GM12873 (cell line): ENCODE measurements around the gene CUL9.

Source experiments
- TF ChIP-seq, protein P1 (sequence below): IDR thresholded peaks from 2 replicates; pipeline ENCODE4 v1.5.1; 2012; ENCODE audit warnings: low read depth, mild to moderate bottlenecking, moderate library complexity, low read length, control low read depth; ENCODE audit not compliant: insufficient read depth; ENCODE audit errors: missing control alignments

CUL9 gene

DNA sequence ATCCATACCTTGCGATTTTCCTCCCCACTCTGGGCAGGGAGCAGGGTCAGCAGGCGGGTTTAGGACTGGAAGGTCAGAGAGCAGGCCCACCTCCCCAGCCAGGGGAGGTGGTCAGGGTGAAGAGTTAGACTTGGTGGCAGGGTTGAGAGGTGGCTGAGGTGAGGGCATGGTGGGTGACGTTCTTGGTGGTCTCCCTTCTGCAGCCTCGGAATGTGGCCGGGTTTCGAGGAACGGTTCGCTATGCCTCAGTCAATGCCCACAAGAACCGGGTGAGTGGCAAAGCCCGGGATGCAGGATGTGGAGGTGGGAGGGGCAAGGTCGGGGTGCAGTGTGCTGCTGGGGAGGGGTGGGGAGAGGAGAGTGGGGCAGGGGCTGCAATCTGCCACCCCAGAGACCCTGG lies 72.8 kb downstream of the CUL9 start:
- TF ChIP-seq, protein P1, sequence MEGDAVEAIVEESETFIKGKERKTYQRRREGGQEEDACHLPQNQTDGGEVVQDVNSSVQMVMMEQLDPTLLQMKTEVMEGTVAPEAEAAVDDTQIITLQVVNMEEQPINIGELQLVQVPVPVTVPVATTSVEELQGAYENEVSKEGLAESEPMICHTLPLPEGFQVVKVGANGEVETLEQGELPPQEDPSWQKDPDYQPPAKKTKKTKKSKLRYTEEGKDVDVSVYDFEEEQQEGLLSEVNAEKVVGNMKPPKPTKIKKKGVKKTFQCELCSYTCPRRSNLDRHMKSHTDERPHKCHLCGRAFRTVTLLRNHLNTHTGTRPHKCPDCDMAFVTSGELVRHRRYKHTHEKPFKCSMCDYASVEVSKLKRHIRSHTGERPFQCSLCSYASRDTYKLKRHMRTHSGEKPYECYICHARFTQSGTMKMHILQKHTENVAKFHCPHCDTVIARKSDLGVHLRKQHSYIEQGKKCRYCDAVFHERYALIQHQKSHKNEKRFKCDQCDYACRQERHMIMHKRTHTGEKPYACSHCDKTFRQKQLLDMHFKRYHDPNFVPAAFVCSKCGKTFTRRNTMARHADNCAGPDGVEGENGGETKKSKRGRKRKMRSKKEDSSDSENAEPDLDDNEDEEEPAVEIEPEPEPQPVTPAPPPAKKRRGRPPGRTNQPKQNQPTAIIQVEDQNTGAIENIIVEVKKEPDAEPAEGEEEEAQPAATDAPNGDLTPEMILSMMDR, result no peak

DNA sequence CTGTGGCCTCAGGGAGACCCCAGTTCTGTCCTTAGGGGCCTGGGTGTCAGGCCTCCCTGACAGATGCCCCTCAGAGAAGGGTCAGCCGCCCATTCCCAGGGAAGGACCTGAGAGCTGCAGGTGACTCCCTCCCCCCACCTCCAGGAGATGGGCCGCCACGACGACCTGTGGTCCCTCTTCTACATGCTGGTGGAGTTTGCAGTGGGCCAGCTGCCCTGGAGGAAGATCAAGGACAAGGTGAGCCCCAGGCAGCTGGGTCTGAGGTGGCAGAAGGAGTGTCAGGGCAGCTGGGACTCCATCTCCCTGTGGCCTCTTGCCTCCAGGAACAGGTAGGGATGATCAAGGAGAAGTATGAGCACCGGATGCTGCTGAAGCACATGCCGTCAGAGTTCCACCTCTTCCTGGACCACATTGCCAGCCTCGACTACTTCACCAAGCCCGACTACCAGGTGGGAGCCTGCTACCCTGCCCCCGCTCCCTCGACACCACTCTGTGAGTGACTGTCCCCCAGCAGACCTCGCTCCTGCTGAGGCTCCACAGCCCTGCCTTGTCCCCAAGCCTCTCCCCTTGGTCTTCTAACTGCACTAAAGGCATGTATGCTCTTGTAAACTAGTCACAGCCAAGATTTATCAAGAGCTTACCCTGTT lies 73.5 kb downstream of the CUL9 start:
- TF ChIP-seq, protein P1, result no peak

DNA sequence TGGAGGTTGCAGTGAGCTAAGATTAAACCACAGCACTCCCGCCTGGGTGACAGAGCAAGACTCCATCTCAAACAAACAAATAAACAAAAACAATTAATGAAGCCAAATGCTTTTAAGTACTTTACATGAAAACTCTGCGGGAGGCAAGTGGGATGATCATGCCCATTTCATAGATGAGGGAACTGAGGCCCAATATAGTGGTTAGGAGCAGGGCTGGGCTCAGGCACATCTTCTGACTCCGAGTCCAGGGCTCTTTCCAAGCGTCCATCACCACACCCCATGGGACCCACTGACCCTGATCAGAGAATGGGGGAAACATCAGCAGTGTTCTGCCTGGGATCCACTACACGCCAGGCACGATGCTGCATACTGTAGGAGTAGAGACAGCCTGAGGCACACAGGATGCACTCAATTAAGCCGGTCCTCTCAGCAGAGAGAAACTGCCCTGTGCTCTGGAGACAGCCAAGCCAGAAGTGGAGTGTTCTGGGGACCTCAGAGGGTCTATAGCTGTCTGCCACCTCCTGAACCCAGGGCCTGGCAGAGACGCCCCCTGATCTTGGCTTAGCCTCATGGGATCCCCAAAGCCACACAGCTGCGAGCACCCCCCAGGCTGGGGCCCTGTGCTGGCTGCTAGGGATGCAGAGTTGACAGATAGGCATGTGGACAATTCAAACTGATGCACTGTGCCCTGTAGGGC lies 74.8 kb downstream of the CUL9 start:
- TF ChIP-seq, protein P1, result no peak

DNA sequence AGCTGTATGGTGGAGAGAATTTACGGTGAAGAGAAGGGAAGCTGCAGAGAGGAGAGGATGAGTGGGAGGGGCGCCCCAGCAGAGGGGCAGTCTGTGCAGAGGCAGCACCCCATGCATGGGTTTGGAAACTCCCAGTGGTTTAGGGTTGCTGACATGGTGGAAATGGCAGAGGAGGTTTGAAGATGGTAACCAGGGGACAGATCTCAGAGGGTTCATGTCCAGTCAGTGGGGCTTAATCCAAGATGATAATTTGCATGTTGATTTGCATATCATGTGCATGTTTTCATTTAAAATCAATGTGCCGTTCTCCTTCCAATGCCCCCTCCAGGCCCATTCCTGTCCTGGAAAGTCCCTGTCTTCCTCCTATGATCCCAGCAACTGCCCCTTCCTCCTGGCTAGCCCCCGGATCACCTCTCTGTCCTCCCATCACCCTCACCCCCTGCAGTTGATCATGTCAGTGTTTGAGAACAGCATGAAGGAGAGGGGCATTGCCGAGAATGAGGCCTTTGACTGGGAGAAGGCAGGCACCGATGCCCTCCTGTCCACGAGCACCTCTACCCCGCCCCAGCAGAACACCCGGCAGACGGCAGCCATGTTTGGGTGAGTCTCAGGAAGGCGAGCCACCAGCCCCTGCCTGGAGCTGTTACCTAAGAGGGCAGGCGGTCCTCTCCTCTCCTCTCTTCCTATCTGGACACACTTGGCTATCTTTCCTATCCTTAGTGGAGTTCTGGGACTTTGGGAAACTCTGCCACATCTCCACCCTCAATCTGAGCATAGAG lies 75.6 kb downstream of the CUL9 start:
- TF ChIP-seq, protein P1, result no peak

DNA sequence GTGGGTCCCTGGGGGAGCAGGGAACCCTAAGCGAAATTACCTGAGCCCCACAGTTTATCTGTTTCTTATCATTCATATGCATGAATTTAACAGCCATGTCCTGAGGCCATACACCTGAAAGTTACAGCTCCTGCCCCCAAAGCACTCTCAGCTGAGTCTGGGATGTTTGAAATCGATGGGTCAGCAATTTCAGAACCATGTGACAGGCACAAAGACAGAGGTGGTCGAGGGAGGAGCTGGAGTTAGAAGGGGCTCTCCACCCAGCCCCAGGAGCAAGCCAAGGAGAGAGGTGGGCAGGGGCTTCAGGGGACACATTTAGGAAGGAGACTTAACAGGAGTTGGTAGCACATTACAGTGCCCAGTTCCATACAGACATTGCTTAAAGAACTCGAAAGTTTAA lies 76.2 kb downstream of the CUL9 start:
- TF ChIP-seq, protein P1, result no peak

DNA sequence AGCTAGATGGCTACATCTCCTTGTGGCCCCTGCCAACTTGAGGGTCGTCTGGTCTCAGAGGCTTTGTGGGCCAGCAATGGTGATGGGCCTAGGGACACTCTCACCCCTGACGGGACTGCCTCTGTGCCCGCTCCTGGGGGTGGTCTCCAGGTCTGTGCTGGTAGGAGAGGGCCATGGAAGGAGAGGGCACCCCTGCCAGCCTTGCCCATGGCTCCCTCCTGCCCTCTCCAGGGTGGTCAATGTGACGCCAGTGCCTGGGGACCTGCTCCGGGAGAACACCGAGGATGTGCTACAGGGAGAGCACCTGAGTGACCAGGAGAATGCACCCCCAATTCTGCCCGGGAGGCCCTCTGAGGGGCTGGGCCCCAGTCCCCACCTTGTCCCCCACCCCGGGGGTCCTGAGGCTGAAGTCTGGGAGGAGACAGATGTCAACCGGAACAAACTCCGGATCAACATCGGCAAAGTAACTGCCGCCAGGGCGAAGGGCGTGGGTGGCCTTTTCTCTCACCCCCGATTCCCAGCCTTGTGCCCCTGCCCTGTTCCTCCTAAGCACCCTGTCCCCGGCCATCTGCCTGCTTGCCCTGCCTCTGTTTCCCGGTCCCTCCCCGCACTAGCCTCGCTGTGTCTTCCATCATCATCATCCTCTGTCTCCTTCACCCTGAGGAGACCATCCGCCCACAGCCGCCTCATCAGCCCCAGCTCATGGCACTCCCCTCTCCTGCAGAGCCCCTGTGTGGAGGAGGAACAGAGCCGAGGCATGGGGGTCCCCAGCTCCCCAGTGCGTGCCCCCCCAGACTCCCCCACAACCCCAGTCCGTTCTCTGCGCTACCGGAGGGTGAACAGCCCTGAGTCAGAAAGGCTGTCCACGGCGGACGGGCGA lies 77.1 kb downstream of the CUL9 start:
- TF ChIP-seq, protein P1, result no peak

DNA sequence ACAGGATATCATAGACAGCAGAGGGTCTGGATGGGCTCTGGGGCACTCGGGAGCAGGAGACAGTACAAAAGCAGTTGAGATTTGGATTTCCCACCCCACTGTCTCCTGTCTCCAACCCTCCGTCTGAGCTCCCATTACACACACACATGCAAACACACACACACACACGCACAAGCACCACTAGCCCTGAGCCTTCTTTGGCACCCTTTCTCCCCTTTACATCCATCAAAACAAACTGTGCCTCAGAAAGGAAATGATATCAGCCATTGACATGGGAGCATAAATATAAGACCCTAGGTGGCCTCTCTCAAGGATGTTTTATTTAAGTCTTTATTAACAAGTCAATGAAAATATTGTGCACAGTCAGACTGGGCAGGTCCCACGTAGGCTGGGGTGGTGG lies 78.8 kb downstream of the CUL9 start:
- TF ChIP-seq, protein P1, result no peak
